Measurements from ENCODE around the gene CALR. TPM values are rescaled to one million over a fixed set of nuclear protein-coding genes. Genes with fewer than 3 reads are reported as not detected.
"Not testable (repeated sequence)": the region's sequence is repeated elsewhere in the genome, so short reads cannot be mapped to it uniquely, and the experiment has no call there.

CALR gene
- total RNA-seq, 1 donor from 2014 or later, result 1,812 TPM

- no peak for DNase-seq (ENCODE audit: low read depth)
- H3K4me3 ChIP-seq (ENCODE audit: low read depth, low read length), result no peak overlapping the region
- TF ChIP-seq CTCF (conservative IDR thresholded peaks at IDR 0.05; ENCODE audit: low read depth, low read length), result no peak
Measured at GRCh38 chr19:12948612-12949362, 10.4 kb downstream of the CALR start.

GRCh38 chr19:12949363-12950283 lies 11.2 kb downstream of the CALR start:
- H3K4me3 ChIP-seq (ENCODE audit: low read depth, low read length), result no peak overlapping the region
- DNase-seq (ENCODE audit: low read depth), result no peak
- TF ChIP-seq CTCF (conservative IDR thresholded peaks at IDR 0.05; ENCODE audit: low read depth, low read length), result no peak

GRCh38 chr19:12952050-12952449 lies 13.6 kb downstream of the CALR start:
- DNase-seq (ENCODE audit: low read depth); H3K4me3 ChIP-seq (ENCODE audit: low read depth, low read length): not testable (repeated sequence)

- no peak overlapping the region for H3K4me3 ChIP-seq (ENCODE audit: low read depth, low read length)
- no peak for DNase-seq (ENCODE audit: low read depth)
- no peak for TF ChIP-seq CTCF (conservative IDR thresholded peaks at IDR 0.05; ENCODE audit: low read depth, low read length)
Measured at GRCh38 chr19:12952488-12953137, 14.2 kb downstream of the CALR start.

GRCh38 chr19:12953138-12953798 lies 14.9 kb downstream of the CALR start:
- no peak overlapping the region for H3K4me3 ChIP-seq (ENCODE audit: low read depth, low read length)
- no peak for DNase-seq (ENCODE audit: low read depth)
- no peak for TF ChIP-seq CTCF (conservative IDR thresholded peaks at IDR 0.05; ENCODE audit: low read depth, low read length)

GRCh38 chr19:12953799-12954611 lies 15.6 kb downstream of the CALR start:
- TF ChIP-seq CTCF (conservative IDR thresholded peaks at IDR 0.05; ENCODE audit: low read depth, low read length), result no peak
- DNase-seq (ENCODE audit: low read depth), result no peak
- H3K4me3 ChIP-seq (ENCODE audit: low read depth, low read length), result no peak overlapping the region
